Peyer's patch (tissue), 4 donors: ENCODE measurements around the gene KLHL40. TPM values are rescaled to one million over a fixed set of nuclear protein-coding genes. Genes with fewer than 3 reads are reported as not detected.

Experiments used
- DNase-seq, 3 donors: peaks; one replicate each; pipeline ENCODE4 v3.0.0-alpha.2; 2017 to 2019
- H3K27ac ChIP-seq, 4 donors: fragments of 200-600 bp; sonication (generic); one replicate each; pipeline ENCODE4 v1.5.1; 2016 to 2019
- H3K27me3 ChIP-seq, 2 donors: fragments of 200-600 bp; sonication (generic); one replicate each; pipeline ENCODE4 v1.5.1; 2019
- H3K36me3 ChIP-seq, 3 donors: fragments of 200-600 bp; sonication (generic); one replicate each; pipeline ENCODE4 v1.5.1; 2016 to 2019
- H3K4me1 ChIP-seq, 4 donors: fragments of 200-600 bp; sonication (generic); one replicate each; pipeline ENCODE4 v1.5.1; 2016 to 2019
- H3K4me3 ChIP-seq, 4 donors: fragments of 200-600 bp; sonication (generic); 1 replicate in 3 of 4; 2 replicates in 1 of 4; pipeline ENCODE4 v1.5.1; 2016 to 2019; ENCODE audit warnings: mild to moderate bottlenecking in 1 of 4
- H3K9me3 ChIP-seq, 4 donors: fragments of 200-600 bp; sonication (generic); one replicate each; pipeline ENCODE4 v1.5.1; 2016 to 2019; ENCODE audit warnings: mild to moderate bottlenecking in 1 of 4
- CTCF ChIP-seq, 6 experiments: fragments of 450-650 bp in 4 of 6; fragments of 200-600 bp in 2 of 6; sonication (generic) in 1 of 6; IDR thresholded peaks; one replicate each; pipeline ENCODE4 v1.5.1; 2017 to 2019; ENCODE audit warnings: antibody characterized with exemption in 6 of 6, mild to moderate bottlenecking in 3 of 6, moderate library complexity in 1 of 6
- POLR2A ChIP-seq, 2 donors: fragments of 450-650 bp; IDR thresholded peaks; one replicate each; pipeline ENCODE4 v1.5.1; 2017; ENCODE audit warnings: antibody characterized with exemption in 2 of 2, mild to moderate bottlenecking in 2 of 2, moderate library complexity in 2 of 2
- total RNA-seq, 4 donors: library from RNA; depleted of rRNA; stranded (reverse); fragments of >200 nt; gene quantifications; one replicate each; pipeline ENCODE4 v1.1.0, GENCODE V29; 2016

Gene KLHL40
- total RNA-seq, 4 donors from 2014 or later, result not detected

- no peak for TF ChIP-seq CTCF (IDR thresholded peaks at IDR 0.05)
- no peak for TF ChIP-seq POLR2A (IDR thresholded peaks at IDR 0.05)
- Histone ChIP-seq H3K4me1 (no peaks in the 10 kb centered on the region), H3K27me3 (no peaks in the 10 kb centered on the region), H3K9me3 (no peaks in the 10 kb centered on the region), H3K4me3 (no peak overlapping the region), H3K36me3 (no peaks in the 10 kb centered on the region), H3K27ac (no peak overlapping the region)
- DNase-seq, result peak in 1 of 3 donors; percentile 17
These were observed 21.6 kb downstream of the KLHL40 start for GRCh38 chr3:42706721-42707619.

GRCh38 chr3:42707620-42708355 lies 22.5 kb downstream of the KLHL40 start:
- Histone ChIP-seq H3K4me1 (no peaks in the 10 kb centered on the region), H3K36me3 (no peaks in the 10 kb centered on the region), H3K9me3 (no peaks in the 10 kb centered on the region), H3K27me3 (no peaks in the 10 kb centered on the region), H3K27ac (no peak overlapping the region), H3K4me3 (no peak overlapping the region)
- no peak for TF ChIP-seq POLR2A (IDR thresholded peaks at IDR 0.05)
- TF ChIP-seq CTCF (IDR thresholded peaks at IDR 0.05), result no peak
- peak in 2 of 3 donors; percentile 19 to 27 for DNase-seq

- no peaks in the 10 kb centered on the region for H3K36me3 ChIP-seq
- no peaks in the 10 kb centered on the region for H3K4me1 ChIP-seq
- H3K9me3 ChIP-seq, result no peaks in the 10 kb centered on the region
- DNase-seq, result peak in 2 of 3 donors; percentile 33 to 46
- no peak for TF ChIP-seq POLR2A (IDR thresholded peaks at IDR 0.05)
- H3K27me3 ChIP-seq, result no peaks in the 10 kb centered on the region
- H3K4me3 ChIP-seq, result no peak overlapping the region
- no peak overlapping the region for H3K27ac ChIP-seq
These were observed 23.3 kb downstream of the KLHL40 start for GRCh38 chr3:42708611-42709151.

- DNase-seq, result peak in 1 of 3 donors; percentile 19
- H3K9me3 ChIP-seq, result no peaks in the 10 kb centered on the region
- no peaks in the 10 kb centered on the region for H3K27me3 ChIP-seq
- H3K36me3 ChIP-seq, result no peaks in the 10 kb centered on the region
- no peak overlapping the region for H3K27ac ChIP-seq
- TF ChIP-seq CTCF (IDR thresholded peaks at IDR 0.05), result no peak
- TF ChIP-seq POLR2A (IDR thresholded peaks at IDR 0.05), result no peak
- H3K4me3 ChIP-seq, result no peak overlapping the region
- H3K4me1 ChIP-seq, result no peaks in the 10 kb centered on the region
These were observed 24.3 kb downstream of the KLHL40 start for GRCh38 chr3:42709621-42710020.

- peak in 1 of 3 donors; percentile 26 for DNase-seq
- no peaks in the 10 kb centered on the region for H3K4me1 ChIP-seq
- H3K27me3 ChIP-seq, result no peaks in the 10 kb centered on the region
- H3K9me3 ChIP-seq, result no peaks in the 10 kb centered on the region
- no peak overlapping the region for H3K27ac ChIP-seq
- H3K36me3 ChIP-seq, result no peaks in the 10 kb centered on the region
- TF ChIP-seq POLR2A (IDR thresholded peaks at IDR 0.05) (no peak), CTCF (IDR thresholded peaks at IDR 0.05) (no peak)
- no peak overlapping the region for H3K4me3 ChIP-seq
These were observed 25.1 kb downstream of the KLHL40 start for GRCh38 chr3:42710323-42711021.
